ENCODE data around the gene TSHR.
A peak's percentile ranks its signal among the peaks of the same experiment; 100 is the strongest.
"Not testable (repeated sequence)": the region's sequence is repeated elsewhere in the genome, so short reads cannot be mapped to it uniquely, and the experiment has no call there.

The TSHR gene

GRCh38 chr14:80996049-80996901, 40.9 kb downstream of the TSHR start:
- DNase-seq (ENCODE audit: low read depth, low spot score): peak; percentile 29

GRCh38 chr14:81001447-81001846, 46.0 kb downstream of the TSHR start:
- DNase-seq (ENCODE audit: low read depth, low spot score): no peak

GRCh38 chr14:81004575-81004974, 49.2 kb downstream of the TSHR start:
- no peak for DNase-seq (ENCODE audit: low read depth, low spot score)

DNA sequence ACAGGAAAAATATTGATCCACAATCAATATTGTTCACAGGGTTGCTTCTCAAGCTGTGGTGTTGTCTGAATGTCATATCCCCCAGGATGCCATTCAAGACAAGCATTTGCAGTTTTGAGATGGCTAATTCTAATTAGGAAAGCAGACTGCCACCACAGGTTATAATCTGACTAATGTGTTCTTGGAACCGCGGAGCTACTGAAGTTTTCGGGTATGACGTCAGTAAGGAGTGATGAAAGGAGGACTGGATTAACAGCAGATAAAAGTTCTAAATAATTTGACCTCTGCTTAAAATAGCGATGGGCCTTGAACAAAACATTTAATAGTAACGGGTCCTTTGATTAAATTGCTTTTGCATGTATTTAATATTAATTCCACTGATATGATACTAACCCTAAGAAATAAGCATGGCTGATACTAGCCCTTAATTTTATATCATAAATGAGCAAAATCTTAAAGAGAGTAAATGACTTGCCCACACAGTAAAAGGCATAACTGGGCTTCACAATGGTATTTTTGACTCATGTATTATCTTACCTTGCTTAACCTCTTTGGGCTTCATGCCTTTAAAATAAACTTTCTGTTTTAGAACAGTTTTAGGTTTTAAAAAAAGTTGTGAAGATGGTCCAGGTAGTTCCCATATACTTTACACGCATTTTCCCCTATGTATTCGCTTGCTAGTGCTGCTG, 50.3 kb downstream of the TSHR start:
- DNase-seq (ENCODE audit: low read depth, low spot score): no peak

GRCh38 chr14:81006266-81006665, 50.8 kb downstream of the TSHR start:
- DNase-seq (ENCODE audit: low read depth, low spot score): no peak

GRCh38 chr14:81007131-81007530, 51.7 kb downstream of the TSHR start:
- DNase-seq (ENCODE audit: low read depth, low spot score): no peak

- no peak for DNase-seq (ENCODE audit: low read depth, low spot score)
Measured at GRCh38 chr14:81009346-81009745, 53.9 kb downstream of the TSHR start.

DNA sequence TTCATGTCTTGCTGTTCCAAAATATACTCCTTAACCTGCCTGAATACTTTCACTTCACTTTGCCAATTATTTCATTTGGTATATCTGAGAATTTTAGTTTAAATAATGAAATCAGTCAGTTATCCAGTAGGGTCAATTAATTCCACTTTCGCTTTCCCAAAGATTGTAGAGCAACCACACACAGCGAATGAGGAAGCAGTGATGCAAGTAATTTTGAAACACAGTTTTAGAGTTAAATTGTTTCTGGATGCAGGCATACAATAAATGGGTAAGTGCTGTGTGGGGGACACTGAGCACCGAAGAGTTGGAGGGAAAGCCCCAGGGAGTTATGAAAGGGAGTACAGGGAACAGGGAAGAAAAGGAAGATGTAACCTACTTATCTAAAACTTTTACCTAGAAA, 62.8 kb downstream of the TSHR start:
- DNase-seq (ENCODE audit: low read depth, low spot score): no peak

DNA sequence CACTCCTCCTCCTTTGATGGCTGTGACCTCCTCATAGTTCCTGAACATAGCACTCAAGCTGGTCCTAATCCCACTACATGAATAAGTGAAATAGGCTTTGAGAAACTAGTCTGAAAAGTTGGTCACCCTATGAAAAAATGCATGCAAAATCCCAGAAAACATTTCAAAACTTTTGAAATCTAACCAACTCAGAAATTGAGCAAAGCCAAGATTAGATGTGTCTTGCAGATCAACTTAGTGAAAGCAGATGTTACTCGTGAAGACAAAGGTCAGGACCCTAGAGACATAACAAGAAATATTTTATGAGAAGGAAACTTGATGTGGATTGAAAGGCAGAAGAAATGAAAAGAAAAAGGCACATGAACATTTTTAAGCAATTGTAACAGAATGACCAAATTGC, 63.3 kb downstream of the TSHR start:
- no peak for DNase-seq (ENCODE audit: low read depth, low spot score)

DNA sequence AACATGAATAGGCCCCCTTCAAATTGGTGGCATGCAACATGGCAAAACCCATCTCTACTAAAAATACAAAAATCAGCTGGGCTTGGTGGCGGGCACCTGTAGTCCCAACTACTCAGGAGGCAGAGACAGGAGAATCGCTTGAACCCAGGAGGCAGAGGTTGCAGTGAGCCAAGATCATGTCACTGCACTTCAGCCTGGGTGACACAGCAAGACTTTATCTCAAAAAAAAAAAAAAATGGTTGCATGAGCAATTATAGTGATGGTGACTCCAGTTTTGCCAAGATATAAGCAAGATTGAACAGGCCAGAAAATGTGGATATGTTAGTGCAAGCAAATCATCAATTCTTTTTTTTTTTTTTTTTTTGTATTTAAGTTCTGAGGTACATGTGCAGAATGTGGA, 63.7 kb downstream of the TSHR start:
- not testable (repeated sequence) for DNase-seq (ENCODE audit: low read depth, low spot score)

- no peak for DNase-seq (ENCODE audit: low read depth, low spot score)
Measured at GRCh38 chr14:81023095-81023710, 67.8 kb downstream of the TSHR start.

- no peak for DNase-seq (ENCODE audit: low read depth, low spot score)
Measured at GRCh38 chr14:81028461-81028860, 73.0 kb downstream of the TSHR start.

- no peak for DNase-seq (ENCODE audit: low read depth, low spot score)
Measured at GRCh38 chr14:81031488-81031887, 76.1 kb downstream of the TSHR start.

- DNase-seq (ENCODE audit: low read depth, low spot score): no peak
Measured at GRCh38 chr14:81033698-81034240, 78.3 kb downstream of the TSHR start.

DNA sequence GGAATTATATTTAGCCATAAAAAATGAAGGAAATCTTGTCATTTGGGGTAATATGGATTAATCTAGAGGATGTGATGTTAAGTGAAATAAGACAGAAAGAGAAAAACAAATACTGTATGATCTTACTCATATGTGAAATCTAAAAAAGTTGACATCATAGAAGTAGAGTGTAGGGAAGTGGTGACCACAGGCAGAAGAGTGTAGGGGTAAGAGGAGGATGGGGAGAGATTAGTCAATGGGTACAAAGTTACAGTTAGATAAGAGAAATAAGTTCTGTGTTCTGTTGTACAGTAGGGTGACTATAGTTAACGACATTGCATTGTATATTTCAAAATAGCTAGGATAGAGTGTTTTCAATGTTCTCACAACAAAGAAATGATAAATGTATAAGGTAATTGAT, 87.0 kb downstream of the TSHR start:
- DNase-seq (ENCODE audit: low read depth, low spot score): no peak

DNA sequence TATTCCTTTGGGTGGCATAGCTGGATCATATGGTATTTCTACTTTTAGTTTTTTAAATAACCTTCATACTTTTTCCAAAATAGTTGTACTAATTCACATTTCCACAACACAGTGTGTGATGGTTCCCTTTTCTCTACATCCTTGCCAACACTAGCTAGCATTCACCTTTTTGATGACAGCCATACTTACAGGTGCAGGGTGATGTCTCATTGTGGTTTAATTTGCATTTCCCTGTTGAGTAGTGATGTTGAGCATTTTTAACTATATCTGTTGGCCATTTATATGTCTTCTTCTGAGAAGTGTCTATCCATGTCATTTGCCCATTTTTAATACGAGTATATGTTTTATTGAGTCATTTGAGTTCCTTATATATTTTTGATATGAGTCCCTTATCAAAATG, 96.1 kb downstream of the TSHR start:
- no peak for DNase-seq (ENCODE audit: low read depth, low spot score)

DNA sequence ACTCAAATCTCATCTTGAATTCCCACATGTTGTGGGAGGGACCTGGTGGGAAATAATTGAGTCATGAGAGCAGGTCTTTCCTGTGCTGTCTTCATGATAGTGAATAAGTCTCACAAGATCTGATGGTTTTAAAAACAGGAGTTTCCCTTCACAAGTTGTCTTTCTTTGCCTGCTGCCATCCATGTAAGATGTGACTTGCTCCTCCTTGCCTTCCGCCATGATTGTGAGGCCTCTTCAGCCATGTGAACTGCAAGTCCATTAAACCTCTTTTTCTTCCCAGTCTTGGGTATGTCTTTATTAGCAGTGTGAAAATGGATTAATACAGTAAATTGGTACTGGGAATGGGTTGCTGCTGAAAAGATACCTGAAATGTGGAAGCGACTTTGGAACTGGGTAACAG, 98.6 kb downstream of the TSHR start:
- DNase-seq (ENCODE audit: low read depth, low spot score): not testable (repeated sequence)

GRCh38 chr14:81055971-81056370, 100.5 kb downstream of the TSHR start:
- DNase-seq (ENCODE audit: low read depth, low spot score): no peak

- no peak for DNase-seq (ENCODE audit: low read depth, low spot score)
Measured at GRCh38 chr14:81062380-81062779, 107.0 kb downstream of the TSHR start.

DNA sequence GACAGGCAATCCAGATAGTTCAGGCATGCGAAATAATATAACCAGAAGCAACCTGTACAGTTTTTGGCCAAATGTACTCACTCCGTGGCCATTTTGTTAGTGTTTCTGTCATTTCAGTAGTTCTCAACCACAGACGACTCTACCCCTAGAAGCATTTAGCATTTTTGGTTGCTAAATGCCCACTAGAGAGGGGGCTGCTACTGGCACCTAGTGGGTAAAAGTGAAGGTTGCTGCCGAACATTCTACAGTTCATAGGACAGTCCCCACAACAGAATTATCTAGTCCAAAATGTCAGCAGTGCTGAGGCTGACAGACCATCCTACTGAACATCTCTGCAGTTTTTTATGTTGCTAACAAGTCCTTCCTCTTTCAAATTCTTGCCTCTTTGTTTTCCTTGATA, 107.4 kb downstream of the TSHR start:
- no peak for DNase-seq (ENCODE audit: low read depth, low spot score)

DNA sequence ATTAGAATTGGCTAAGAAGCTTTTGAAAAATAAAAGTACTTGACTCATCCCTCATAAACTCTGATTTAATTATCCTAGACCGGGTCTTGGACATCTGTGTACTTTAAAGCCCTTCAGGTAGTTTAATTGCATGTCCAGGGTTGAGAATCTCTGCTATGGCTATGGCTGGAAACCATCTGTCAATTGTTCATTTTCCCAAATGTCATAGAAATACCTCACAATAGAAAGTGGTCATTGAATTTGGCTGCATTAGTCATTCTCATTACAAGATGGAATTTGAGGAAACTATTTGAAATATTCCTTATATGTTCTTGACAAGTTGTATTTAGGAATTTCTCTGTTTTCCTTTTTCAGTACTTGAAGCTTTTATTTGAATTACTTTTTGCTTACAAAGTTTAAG, 111.3 kb downstream of the TSHR start:
- DNase-seq (ENCODE audit: low read depth, low spot score): no peak

DNA sequence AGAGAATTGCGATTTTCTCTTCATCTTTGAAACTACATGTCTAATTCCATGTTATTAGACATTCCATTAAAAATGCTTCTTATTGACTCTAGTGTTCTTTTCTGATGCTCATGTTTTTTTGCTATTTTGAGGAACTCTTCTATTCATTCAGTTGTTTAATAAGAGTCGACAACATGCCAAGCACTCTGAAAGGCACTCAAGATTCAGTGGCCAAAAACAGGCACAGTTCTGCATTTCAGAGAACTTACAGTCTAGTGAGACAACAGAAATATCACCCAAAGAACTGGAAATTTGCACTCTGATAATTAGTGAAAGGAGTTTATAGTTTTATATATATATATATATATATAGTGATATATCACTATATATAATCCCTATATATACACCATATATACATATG, 111.7 kb downstream of the TSHR start:
- DNase-seq (ENCODE audit: low read depth, low spot score): no peak

Data from smooth muscle cell of the brain vasculature (primary cell).